Stimulated activated CD8-positive, alpha-beta memory T cell treated with anti-CD3 and anti-CD28 coated beads, Interleukin-15, amount 100 ng/mL, for 1 hour (primary cell): ENCODE measurements around the gene FBXL16.

Source experiments
- DNase-seq: peaks from one replicate; pipeline ENCODE4 v3.0.0-alpha.2; 2020; ENCODE audit warnings: low read depth

Gene FBXL16

GRCh38 chr16:734981-735881, 29.6 kb upstream of the FBXL16 start:
- DNase-seq: no peak

GRCh38 chr16:734208-734980, 28.8 kb upstream of the FBXL16 start:
- DNase-seq: no peak

DNA sequence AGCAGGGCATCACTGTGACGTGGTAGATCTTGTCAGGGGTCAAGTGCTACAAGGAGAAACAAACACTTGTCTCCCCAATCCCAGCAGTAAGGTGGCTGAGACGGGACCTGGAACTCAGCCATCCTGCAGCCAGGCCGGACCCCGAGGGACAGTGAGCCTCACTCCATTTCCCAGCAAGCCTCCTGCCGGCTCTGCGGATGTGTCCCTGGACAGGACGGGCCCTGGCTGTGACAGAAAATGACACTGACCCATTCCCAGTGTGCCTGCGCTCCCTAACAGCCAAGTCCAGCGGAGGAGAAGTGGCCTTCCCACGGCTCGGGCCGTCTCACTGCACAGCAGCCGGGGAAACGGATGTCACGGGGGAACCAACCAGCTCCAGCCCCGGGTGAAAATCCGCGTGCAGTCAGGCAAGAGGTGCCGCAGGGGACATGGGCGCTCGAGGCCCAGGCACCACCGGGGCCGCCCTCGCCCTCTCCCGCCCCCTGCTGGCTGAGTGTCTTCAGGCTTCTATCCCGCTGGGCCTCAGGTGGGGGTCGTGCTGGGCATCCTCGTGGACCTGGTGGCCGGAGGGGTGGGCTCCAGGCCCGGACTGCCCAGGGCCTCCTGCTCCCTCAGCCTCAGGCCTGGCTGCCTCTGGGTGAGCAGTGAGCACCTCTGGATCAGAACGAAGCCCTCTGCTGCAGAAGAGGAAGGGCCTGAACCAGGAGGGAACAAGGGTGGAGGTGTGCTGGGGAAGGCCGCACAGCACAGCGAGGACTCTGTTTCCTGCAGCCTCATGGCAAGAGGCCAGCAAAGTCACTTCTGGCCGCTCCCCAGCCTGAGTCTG, 28.0 kb upstream of the FBXL16 start:
- DNase-seq: no peak

DNA sequence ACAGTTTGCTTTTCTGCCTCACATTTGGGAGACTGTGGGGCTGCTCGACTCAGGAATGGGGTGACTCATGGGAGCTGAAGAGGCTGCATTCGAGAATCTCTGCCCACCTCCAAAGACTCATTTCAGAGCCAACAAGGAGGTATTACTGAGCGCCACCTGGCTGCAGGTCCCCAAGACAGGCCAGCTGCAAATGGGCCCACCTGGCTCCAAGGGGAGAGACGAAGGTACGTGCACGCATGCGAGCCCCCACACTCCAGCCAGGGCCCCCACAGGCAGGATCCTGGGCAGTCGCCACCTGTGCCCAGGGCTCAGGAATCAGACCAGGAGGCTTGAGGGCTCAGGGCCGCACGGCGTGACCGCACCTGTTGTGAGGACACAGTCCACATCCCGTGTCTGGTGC, 27.3 kb upstream of the FBXL16 start:
- no peak for DNase-seq

GRCh38 chr16:732332-732731, 26.7 kb upstream of the FBXL16 start:
- DNase-seq: no peak

- DNase-seq: no peak
These were observed 25.3 kb upstream of the FBXL16 start for GRCh38 chr16:730666-731509.

- no peak for DNase-seq
These were observed 24.4 kb upstream of the FBXL16 start for GRCh38 chr16:729768-730665.

DNA sequence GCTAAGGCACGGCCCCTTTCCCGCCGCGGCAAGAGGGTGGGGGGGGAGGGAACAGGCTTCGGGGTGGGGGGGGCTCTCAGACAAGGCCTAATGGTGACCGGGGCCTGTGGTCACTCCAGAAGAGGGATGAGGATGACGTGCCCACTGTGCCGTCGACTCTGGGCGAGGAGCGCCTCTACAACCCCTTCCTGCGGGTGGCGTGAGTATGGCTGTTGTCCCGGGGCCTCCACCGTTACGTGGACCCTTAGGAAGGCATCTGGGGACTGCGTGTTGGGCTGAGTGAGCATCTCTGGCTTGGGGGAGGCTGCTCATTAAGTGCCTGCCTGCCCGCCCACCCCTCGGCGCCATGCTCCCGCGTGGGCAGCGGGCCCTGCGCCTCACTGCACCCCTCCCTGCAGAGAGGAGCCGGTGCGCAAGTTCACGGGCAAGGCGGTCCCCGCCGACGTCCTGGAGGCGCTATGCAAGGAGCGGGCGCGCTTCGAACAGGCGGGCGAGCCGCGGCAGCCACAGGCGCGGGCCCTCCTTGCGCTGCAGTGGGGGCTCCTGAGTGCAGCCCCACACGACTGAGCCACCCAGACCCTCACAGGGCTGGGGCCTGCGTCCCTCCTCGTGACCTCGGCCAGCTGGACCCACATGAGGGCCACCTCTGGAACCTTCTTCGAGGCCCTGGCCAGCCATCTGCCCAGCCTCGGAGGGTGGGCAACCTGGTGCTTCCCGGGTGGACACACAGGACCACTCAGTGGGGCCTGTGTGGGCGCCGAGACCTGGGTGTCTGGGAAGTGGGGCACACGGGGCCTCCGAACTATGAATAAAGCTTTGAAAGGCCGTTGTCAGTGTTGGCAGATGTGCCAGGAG, 23.5 kb upstream of the FBXL16 start:
- DNase-seq: no peak

- DNase-seq: no peak
These were observed 22.7 kb upstream of the FBXL16 start for GRCh38 chr16:728131-728889.

GRCh38 chr16:727291-727977, 21.8 kb upstream of the FBXL16 start:
- no peak for DNase-seq

- DNase-seq: peak; percentile 52
These were observed 21.1 kb upstream of the FBXL16 start, which contains the start of the genes CCDC78 and HAGHL for GRCh38 chr16:726438-727290. TSS of gene CCDC78 (minus strand) at chr16:726443. CDS start at chr16:726367, 76 bp downstream. TSS of gene HAGHL (plus strand) at chr16:727106. CDS start at chr16:727510, 404 bp downstream.

GRCh38 chr16:726188-726437, 20.5 kb upstream of the FBXL16 start:
- DNase-seq: no peak

DNA sequence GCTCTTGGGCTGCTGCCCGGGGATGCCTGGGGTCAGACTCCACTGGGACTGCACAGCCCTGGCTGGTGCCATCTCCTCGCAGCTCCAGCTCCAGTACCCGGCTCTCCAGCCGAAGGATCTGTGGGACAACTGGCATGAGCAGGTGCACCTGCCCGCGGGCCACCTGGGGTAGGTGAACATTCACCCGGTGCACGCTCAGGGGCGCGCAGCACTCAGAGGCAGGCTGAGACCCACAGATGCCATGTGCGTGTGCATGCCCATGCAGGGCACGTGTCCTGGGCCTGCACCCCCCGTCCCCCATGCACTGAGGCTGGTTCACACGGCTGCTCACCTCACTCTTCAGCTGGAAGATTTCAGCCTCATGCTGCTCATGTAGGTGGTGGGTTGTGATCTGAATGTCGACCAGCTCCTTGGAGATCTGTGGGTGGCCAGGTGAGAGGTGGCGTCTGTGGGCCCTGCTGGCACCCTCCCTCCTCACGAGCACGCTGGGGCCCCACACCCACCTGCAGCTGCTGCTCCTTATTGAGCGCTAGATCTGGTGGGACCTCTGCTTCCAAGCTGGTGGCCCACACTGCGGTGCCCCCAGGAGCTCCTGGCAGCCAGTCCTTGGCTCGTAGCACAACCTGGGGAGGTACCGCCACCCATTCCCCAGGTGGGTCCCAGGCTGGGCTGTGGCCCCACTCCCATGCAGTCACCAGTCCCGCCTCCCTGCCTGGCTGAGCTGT, 20.0 kb upstream of the FBXL16 start:
- no peak for DNase-seq

- DNase-seq: no peak
These were observed 19.4 kb upstream of the FBXL16 start for GRCh38 chr16:725041-725376.

DNA sequence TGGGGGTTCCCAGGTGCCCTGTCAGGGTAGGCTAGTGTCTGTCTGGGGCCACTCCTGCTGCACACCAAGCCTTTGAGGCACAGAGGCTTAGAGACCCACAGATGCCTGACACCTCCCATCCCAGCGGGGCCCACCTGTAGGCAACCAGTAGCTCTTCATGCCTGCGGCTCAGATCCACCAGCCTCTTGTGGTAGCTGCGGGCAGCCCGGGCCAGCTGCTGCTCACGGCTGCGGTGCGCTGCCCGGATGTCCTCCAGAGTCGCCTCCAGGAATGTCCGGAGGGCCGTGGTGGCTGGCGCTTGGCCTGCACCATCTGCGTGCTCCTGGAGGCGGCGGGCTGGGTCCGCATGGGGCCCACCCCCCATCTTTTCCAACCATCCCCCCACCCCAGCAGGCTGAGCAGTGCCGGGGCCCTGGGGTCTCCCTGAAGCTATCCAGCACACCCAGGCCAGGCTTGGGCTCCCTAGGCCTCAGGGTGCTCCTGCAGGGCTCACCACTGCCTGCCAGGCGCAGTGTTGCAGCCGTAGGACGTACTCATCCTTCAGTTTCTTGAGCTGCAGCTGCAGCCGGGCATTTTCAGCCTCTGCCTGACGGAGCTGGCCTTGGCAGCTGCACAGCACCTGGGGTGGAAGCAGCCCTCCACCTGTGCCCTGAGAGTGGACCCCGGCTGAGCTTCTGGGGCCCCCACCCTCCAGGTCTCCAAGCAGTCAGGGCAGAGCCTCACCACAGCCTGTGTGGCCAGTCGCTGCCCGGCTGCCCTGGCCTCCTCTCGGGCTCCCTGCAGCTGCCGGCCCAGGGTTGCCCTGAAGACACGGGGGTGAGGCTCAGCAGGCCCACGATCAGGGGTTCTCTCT, 18.8 kb upstream of the FBXL16 start:
- no peak for DNase-seq

GRCh38 chr16:723695-724094, 18.1 kb upstream of the FBXL16 start:
- no peak for DNase-seq
